ENCODE data around the gene ZFR2. TPM values are rescaled to one million over a fixed set of nuclear protein-coding genes. Genes with fewer than 3 reads are reported as not detected.
"Not testable (repeated sequence)": the region's sequence is repeated elsewhere in the genome, so short reads cannot be mapped to it uniquely, and the experiment has no call there.

The ZFR2 gene
- total RNA-seq, 2 donors from 2014 or later, result not detected

DNA sequence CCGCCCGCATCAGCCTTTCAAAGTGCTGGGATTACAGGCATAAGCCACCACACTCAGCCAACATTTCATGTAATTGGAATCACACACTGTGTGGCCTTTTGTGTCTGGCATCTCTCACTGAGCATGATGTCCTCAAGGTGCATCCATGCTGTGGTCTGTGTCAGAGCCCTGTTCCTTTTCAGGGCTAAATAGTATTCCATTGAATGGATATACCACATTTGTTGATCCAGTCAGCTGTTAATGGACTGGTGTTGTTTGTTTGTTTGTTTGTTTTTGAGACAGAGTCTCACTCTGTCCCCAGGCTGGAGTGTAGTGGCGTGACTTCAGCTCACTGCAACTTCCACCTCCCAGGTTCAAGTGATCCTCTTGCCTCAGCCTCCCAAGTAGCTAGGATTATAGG lies 29.6 kb upstream of the ZFR2 start:
- Histone ChIP-seq H3K4me3 (no peak overlapping the region), H3K27me3 (replicated peaks; ENCODE audit: insufficient read depth) (no peaks in the 10 kb centered on the region), H3K27ac (no peak overlapping the region), H3K9me3 (no peaks in the 10 kb centered on the region), H3K36me3 (no peaks in the 10 kb centered on the region), H3K4me1 (ENCODE audit: control insufficient read depth in 1 of 2, low read depth in 2 of 2) (peaks cover 0 to 6% of the 10 kb centered on the region in 2 donors)
- ATAC-seq (ENCODE audit: insufficient number of reproducible peaks, low FRiP score, low read depth) (no peak), DNase-seq (ENCODE audit: low spot score) (no peak)
- no peak for TF ChIP-seq CTCF (IDR thresholded peaks at IDR 0.05)

- Histone ChIP-seq H3K4me1 (ENCODE audit: control insufficient read depth in 1 of 2, low read depth in 2 of 2) (peaks cover 0 to 6% of the 10 kb centered on the region in 2 donors), H3K9me3 (no peaks in the 10 kb centered on the region), H3K4me3 (no peak overlapping the region), H3K27me3 (replicated peaks; ENCODE audit: insufficient read depth) (no peaks in the 10 kb centered on the region), H3K27ac (no peak overlapping the region), H3K36me3 (no peaks in the 10 kb centered on the region)
- no peak for TF ChIP-seq CTCF (IDR thresholded peaks at IDR 0.05)
- no peak for DNase-seq (ENCODE audit: low spot score)
- no peak for ATAC-seq (ENCODE audit: insufficient number of reproducible peaks, low FRiP score, low read depth)
Measured at GRCh38 chr19:3897936-3898335, 29.1 kb upstream of the ZFR2 start.

GRCh38 chr19:3895788-3896187 lies 26.9 kb upstream of the ZFR2 start:
- Histone ChIP-seq H3K27ac (no peak overlapping the region), H3K27me3 (replicated peaks; ENCODE audit: insufficient read depth) (no peaks in the 10 kb centered on the region), H3K4me3 (no peak overlapping the region), H3K4me1 (ENCODE audit: control insufficient read depth in 1 of 2, low read depth in 2 of 2) (peaks cover 0 to 6% of the 10 kb centered on the region in 2 donors), H3K36me3 (no peaks in the 10 kb centered on the region), H3K9me3 (no peaks in the 10 kb centered on the region)
- ATAC-seq (ENCODE audit: insufficient number of reproducible peaks, low FRiP score, low read depth), result no peak
- DNase-seq (ENCODE audit: low spot score), result no peak
- TF ChIP-seq CTCF (IDR thresholded peaks at IDR 0.05), result no peak

- H3K9me3 ChIP-seq; ATAC-seq (ENCODE audit: insufficient number of reproducible peaks, low FRiP score, low read depth); H3K27me3 ChIP-seq (replicated peaks; ENCODE audit: insufficient read depth); H3K27ac ChIP-seq; H3K4me1 ChIP-seq (ENCODE audit: control insufficient read depth in 1 of 2, low read depth in 2 of 2); H3K4me3 ChIP-seq; DNase-seq (ENCODE audit: low spot score); H3K36me3 ChIP-seq: not testable (repeated sequence)
Measured at GRCh38 chr19:3894959-3895358, 26.1 kb upstream of the ZFR2 start.

DNA sequence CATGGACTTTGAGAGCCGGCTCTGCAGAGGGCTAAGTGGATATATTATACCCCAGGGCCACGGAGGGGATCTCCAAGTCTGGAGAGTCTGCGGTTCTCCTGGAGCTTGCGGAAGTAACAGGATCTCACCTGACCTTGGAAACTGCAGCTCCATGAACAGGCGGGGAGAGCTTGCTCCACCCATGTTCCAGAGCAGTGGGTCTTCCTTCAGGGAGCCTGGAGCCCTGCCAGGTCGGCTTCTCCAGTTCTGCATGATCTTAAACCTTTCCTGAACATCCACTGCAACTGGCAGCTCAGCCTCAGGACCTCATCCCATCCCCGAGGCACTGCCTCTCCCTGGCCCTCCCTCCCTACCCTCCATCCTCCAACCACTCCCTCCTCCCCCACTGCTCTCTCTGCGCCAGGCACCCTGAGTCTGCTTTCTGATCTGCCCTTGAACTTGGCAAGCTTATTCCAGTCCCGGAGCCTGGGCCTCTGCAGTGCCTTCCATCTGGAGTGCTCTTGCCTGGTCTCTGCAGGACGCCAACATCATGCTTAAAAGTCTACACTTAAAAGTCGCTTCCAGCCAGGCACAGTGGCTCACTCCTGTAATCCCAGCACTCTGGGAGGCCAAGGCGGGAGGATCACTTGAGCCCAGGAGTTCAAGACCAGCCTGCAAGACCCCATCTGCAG lies 24.8 kb upstream of the ZFR2 start:
- Histone ChIP-seq H3K27me3 (replicated peaks; ENCODE audit: insufficient read depth) (no peaks in the 10 kb centered on the region), H3K27ac (no peak overlapping the region), H3K4me1 (ENCODE audit: control insufficient read depth in 1 of 2, low read depth in 2 of 2) (no peaks in the 10 kb centered on the region), H3K4me3 (no peak overlapping the region), H3K9me3 (no peaks in the 10 kb centered on the region), H3K36me3 (no peaks in the 10 kb centered on the region)
- ATAC-seq (ENCODE audit: insufficient number of reproducible peaks, low FRiP score, low read depth) (no peak), DNase-seq (ENCODE audit: low spot score) (no peak)
- TF ChIP-seq CTCF (IDR thresholded peaks at IDR 0.05), result no peak

DNA sequence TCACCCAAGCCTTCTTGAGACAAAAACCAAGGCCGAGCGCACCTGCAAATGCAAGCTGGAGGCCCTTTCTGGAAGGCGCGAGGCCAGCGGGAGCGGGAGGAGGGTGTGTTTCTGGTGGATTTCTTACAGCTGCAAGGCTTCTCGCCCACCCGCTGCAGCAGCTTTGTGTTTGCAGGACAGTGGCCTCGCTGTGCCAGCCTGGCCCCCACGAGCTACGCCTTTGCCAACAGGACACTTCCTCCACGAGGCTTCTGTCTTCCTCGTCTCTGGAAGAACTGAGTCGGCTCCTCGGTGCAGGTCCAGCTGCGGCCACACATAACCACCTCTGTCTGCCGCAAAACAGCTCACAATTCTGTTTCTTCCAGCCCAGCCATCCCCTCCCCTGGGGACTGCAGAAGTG lies 21.8 kb upstream of the ZFR2 start:
- no peak for ATAC-seq (ENCODE audit: insufficient number of reproducible peaks, low FRiP score, low read depth)
- Histone ChIP-seq H3K36me3 (no peaks in the 10 kb centered on the region), H3K27me3 (replicated peaks; ENCODE audit: insufficient read depth) (no peaks in the 10 kb centered on the region), H3K4me3 (no peak overlapping the region), H3K4me1 (ENCODE audit: control insufficient read depth in 1 of 2, low read depth in 2 of 2) (no peaks in the 10 kb centered on the region), H3K9me3 (no peaks in the 10 kb centered on the region), H3K27ac (no peak overlapping the region)
- no peak for DNase-seq (ENCODE audit: low spot score)
- no peak for TF ChIP-seq CTCF (IDR thresholded peaks at IDR 0.05)
